HG03520 (cell line): ENCODE measurements around the gene SECISBP2L.

ENCODE experiments used
- ATAC-seq: cut with Tn5 transposase; IDR thresholded peaks from one replicate; pipeline ENCODE4 v1.9.1; 2021; ENCODE audit warnings: mild to moderate bottlenecking, moderate library complexity; ENCODE audit not compliant: unreplicated experiment

SECISBP2L gene

GRCh38 chr15:48966595-48967301 is 79.5 kb downstream of the SECISBP2L start:
- ATAC-seq, result peak; percentile 73

- ATAC-seq, result no peak
Observed at GRCh38 chr15:48965972-48966371, 80.3 kb downstream of the SECISBP2L start.

GRCh38 chr15:48964898-48965297 is 81.3 kb downstream of the SECISBP2L start:
- ATAC-seq, result no peak

GRCh38 chr15:48963524-48964113 is 82.6 kb downstream of the SECISBP2L start, which contains the start of gene SHC4:
Gene SHC4, minus strand, starts transcription at chr15:48963919. Its CDS starts 904 bp downstream, at chr15:48963015.
- ATAC-seq, result no peak

- no peak for ATAC-seq
Observed at GRCh38 chr15:48962662-48963523, 83.4 kb downstream of the SECISBP2L start.

- no peak for ATAC-seq
Observed at GRCh38 chr15:48955967-48956366, 90.3 kb downstream of the SECISBP2L start.

DNA sequence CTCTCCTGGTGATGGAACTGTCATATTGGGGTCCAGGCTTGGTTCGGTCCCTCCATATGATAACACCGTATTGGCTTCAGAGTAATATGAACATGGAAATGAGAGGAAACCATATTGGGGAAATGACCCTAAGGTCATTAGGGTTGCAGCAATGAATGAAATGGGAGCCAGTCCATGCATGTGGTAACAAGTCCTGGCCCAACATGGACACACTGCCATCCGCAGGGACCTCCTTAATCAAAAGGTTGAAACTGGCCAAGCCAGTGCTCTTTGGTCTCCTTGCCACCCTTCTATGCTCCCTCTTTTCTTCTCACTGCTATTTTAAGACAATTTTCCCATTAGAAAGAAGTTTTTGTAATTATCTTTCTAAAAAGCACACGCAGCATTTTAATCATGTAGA is 90.9 kb downstream of the SECISBP2L start:
- ATAC-seq, result no peak

DNA sequence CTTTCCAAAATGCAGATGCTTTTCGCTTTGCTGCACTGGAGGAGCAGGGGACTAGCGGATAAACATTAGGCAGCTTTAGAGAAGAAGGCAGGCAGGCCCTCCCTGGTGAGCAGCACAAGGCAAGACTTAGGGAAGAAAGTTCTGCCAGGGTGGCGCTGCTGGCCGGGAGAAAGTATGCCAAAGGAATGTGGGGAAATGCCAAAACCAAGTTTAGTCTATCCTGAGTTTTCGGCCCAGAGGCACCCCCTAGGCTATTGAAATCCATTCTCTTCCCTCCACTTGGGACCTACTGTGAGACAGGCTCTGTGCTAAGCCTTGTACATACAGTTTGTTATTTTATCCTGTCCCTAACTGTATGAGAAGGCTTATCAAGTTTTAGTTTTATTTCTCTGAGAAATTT is 91.7 kb downstream of the SECISBP2L start:
- ATAC-seq, result no peak

- no peak for ATAC-seq
Observed at GRCh38 chr15:48946840-48947187, 99.4 kb downstream of the SECISBP2L start.

GRCh38 chr15:48946074-48946839 is 100.0 kb downstream of the SECISBP2L start:
- ATAC-seq, result no peak

DNA sequence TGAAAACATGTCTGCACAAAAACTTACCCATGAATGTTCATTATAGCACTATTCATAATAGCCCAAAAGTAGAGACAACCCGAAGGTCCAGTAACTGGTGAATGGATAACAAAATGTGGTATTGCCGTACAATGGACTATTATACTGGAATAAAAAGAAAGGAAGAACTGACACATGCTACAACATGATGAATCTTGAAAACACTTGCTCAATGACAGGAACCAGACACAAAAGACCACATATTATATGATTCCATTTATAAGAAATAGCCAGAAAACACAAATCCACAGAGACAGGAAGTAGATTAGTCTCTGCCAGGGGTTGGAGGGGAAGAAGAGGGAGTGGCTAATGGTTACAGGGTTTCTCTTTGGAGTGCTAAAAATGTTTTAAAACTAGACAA is 100.9 kb downstream of the SECISBP2L start:
- ATAC-seq, result no peak

DNA sequence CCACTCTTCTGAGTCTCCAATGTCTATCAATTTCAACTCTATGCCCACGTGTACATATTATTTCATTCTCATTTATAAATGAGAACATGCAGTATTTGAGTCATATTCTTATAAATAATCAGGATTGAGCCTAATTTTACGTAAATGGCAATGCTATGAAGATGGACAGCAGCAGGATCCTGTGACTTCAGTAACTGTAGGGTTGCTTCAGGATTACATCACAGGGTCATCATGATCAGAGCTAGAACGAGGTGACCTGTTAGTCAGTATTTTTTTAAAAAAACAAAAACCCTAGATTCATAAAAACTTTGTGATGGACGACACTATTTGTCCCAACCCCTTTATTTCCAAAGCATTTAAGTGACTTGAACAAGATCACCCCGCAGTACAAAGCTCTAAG is 104.3 kb downstream of the SECISBP2L start:
- ATAC-seq, result no peak

DNA sequence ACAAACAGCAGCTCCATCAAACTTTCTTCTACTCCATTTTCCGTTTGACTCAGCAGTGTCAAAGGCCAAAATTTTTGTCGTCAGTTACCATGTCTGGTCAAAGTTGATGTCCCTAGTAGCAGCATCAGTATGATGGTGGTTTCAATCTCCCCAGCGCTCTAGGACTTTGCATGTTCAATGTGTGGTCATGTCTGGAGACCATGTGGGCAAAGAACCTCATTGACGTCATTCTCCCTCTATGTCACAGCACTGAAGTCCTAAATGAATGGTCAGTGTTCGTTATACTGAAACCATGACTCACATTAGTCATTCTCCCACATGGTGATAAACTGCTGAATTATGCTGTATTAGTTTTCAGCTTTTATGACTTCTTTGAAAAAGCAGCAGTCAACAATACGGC is 105.7 kb downstream of the SECISBP2L start:
- peak; percentile 98 for ATAC-seq

- no peak for ATAC-seq
Observed at GRCh38 chr15:48939648-48940047, 106.6 kb downstream of the SECISBP2L start.
